PC-9 (cell line): ENCODE results near the gene CDC25A. TPM values are rescaled to one million over a fixed set of nuclear protein-coding genes. Genes with fewer than 3 reads are reported as not detected.
A peak's percentile ranks its signal among the peaks of the same experiment; 100 is the strongest.

Experiments
- BruUV-seq: library from RNA; stranded (reverse); fragments of 400-500 nt; replicated peaks from 2 replicates; lab custom pipeline; 2021; lab: Mats Ljungman, UMichigan
- CTCF ChIA-PET: fragments of 300-600 bp; sonication (Branson Sonifier 250); formaldehyde crosslinking; loops from one replicate; lab custom pipeline; 2022; ENCODE audit warnings: antibody characterized with exemption; lab: Charles Lee
- POLR2A ChIA-PET: fragments of 300-600 bp; sonication (Branson Sonifier 250); formaldehyde crosslinking; loops from one replicate; lab custom pipeline; 2022; ENCODE audit warnings: antibody characterized with exemption; ENCODE audit not compliant: unreplicated experiment; lab: Charles Lee
- DNase-seq, 2 experiments: peaks; one replicate each; pipeline versions ENCODE4 v3.0.0 to v3.0.0-alpha.2; 2015 to 2022; ENCODE audit warnings: mixed read lengths in 1 of 2
- H2AFZ ChIP-seq: fragments of 200-600 bp; sonication (generic); 2 replicates; pipeline ENCODE4 v1.8.1; 2017; ENCODE audit warnings: antibody characterized with exemption
- H3F3A ChIP-seq: fragments of 200-600 bp; sonication (generic); 2 replicates; pipeline ENCODE4 v1.8.1; 2017; ENCODE audit warnings: antibody characterized with exemption, mild to moderate bottlenecking, low read depth; ENCODE audit not compliant: insufficient read depth
- H3K27ac ChIP-seq: fragments of 200-600 bp; sonication (generic); 2 replicates; pipeline ENCODE4 v1.6.1; 2016; ENCODE audit warnings: mixed run types
- H3K27me3 ChIP-seq: fragments of 200-600 bp; sonication (generic); 2 replicates; pipeline ENCODE4 v1.6.1; 2016; ENCODE audit warnings: low read depth, mixed run types; ENCODE audit not compliant: insufficient read depth
- H3K36me3 ChIP-seq: fragments of 200-600 bp; sonication (generic); 2 replicates; pipeline ENCODE4 v1.6.1; 2016; ENCODE audit warnings: low read depth, mixed run types
- H3K4me1 ChIP-seq: fragments of 200-600 bp; sonication (generic); replicated peaks from 2 replicates; pipeline ENCODE4 v1.6.1; 2016; ENCODE audit warnings: mixed run types; ENCODE audit not compliant: insufficient read depth
- H3K4me2 ChIP-seq: fragments of 200-600 bp; sonication (generic); 2 replicates; pipeline ENCODE4 v1.6.1; 2017; ENCODE audit warnings: mixed run types
- H3K4me3 ChIP-seq: fragments of 200-600 bp; sonication (generic); 2 replicates; pipeline ENCODE4 v1.6.1; 2016; ENCODE audit warnings: mixed run types
- H3K79me2 ChIP-seq: fragments of 200-600 bp; sonication (generic); 2 replicates; pipeline ENCODE4 v1.6.1; 2017; ENCODE audit warnings: low read depth, mixed run types
- H3K9me2 ChIP-seq: fragments of 200-600 bp; sonication (generic); 2 replicates; pipeline ENCODE4 v1.8.1; 2017; ENCODE audit warnings: mild to moderate bottlenecking; ENCODE audit not compliant: insufficient read depth
- H3K9me3 ChIP-seq: fragments of 200-600 bp; sonication (generic); 2 replicates; pipeline ENCODE4 v1.8.1; 2016; ENCODE audit warnings: low read depth; ENCODE audit not compliant: insufficient read depth
- H4K20me1 ChIP-seq: fragments of 200-600 bp; sonication (generic); 2 replicates; pipeline ENCODE4 v1.8.1; 2017; ENCODE audit not compliant: insufficient read depth
- EZH2 ChIP-seq: fragments of 200-600 bp; sonication (generic); IDR thresholded peaks from 2 replicates; pipeline ENCODE4 v1.8.0; 2017; ENCODE audit warnings: antibody characterized with exemption, low read depth
- intact Hi-C: fragments of 100-400 bp; cut with micrococcal nuclease; formaldehyde crosslinking; loops from one replicate; pipeline ENCODE4 v1.10.0; 2022; ENCODE audit not compliant: unreplicated experiment
- total RNA-seq: library from RNA; stranded (reverse); gene quantifications from 2 replicates; pipeline ENCODE4 v1.2.3, GENCODE V29; 2021
- TF ChIP-seq, protein P1 (sequence below): fragments of 200-600 bp; sonication (generic); conservative IDR thresholded peaks from 2 replicates; pipeline ENCODE4 v1.6.1; 2017; ENCODE audit warnings: mixed run types, antibody characterized with exemption, mild to moderate bottlenecking, moderate library complexity

Gene CDC25A
- total RNA-seq, 1 experiment from 2014 or later = 9.7 TPM

GRCh38 chr3:48125013-48125705, 63.1 kb downstream of the CDC25A start:
- no TSS peak for BruUV-seq
- peak in 1 of 2 experiments; percentile 11 for DNase-seq
- Histone ChIP-seq H3K4me2 (no peak overlapping the region), H3K9me2 (no peaks in the 10 kb centered on the region), H3K36me3 (no peaks in the 10 kb centered on the region), H4K20me1 (no peaks in the 10 kb centered on the region), H3K27ac (no peak overlapping the region), H3F3A (no peaks in the 10 kb centered on the region), H3K4me3 (no peak overlapping the region), H3K9me3 (no peaks in the 10 kb centered on the region), H3K27me3 (no peaks in the 10 kb centered on the region), H3K79me2 (no peaks in the 10 kb centered on the region), H2AFZ (no peak overlapping the region), H3K4me1 (no peaks in the 10 kb centered on the region)
- TF ChIP-seq, protein P1, sequence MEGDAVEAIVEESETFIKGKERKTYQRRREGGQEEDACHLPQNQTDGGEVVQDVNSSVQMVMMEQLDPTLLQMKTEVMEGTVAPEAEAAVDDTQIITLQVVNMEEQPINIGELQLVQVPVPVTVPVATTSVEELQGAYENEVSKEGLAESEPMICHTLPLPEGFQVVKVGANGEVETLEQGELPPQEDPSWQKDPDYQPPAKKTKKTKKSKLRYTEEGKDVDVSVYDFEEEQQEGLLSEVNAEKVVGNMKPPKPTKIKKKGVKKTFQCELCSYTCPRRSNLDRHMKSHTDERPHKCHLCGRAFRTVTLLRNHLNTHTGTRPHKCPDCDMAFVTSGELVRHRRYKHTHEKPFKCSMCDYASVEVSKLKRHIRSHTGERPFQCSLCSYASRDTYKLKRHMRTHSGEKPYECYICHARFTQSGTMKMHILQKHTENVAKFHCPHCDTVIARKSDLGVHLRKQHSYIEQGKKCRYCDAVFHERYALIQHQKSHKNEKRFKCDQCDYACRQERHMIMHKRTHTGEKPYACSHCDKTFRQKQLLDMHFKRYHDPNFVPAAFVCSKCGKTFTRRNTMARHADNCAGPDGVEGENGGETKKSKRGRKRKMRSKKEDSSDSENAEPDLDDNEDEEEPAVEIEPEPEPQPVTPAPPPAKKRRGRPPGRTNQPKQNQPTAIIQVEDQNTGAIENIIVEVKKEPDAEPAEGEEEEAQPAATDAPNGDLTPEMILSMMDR = no peak
- TF ChIP-seq EZH2 = no peak
- POLR2A ChIA-PET = no interaction called here
- CTCF ChIA-PET = interaction anchor here (0.6 kb wide), 1 partner anchor 77 kb away, joined by 7 read pairs; no protein-coding TSS in a partner anchor
- intact Hi-C loops = no loop called here

DNA sequence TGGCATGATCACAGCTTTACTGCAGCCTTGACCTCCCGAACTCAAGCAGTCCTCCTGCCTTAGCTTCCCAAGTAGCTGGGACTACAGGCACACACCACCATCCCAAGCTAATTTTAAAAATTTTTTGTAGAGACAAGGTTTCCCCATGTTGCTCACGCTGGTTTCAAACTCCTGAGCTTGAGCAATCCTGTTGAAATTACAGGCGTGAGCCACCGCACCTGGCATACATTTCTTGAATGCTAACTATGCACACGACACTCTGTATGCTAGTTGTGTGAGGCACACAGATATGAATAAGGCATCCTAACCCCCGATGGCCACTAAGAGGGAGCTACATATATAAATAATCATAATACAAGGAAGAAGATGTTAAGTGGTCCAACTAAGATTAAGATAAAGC, 64.9 kb downstream of the CDC25A start:
- H3K27me3 ChIP-seq = no peaks in the 10 kb centered on the region
- no peaks in the 10 kb centered on the region for H4K20me1 ChIP-seq
- H3F3A ChIP-seq = no peaks in the 10 kb centered on the region
- CTCF ChIA-PET = interaction anchor here (0.6 to 0.8 kb wide), 2 partner anchors 17 to 160 kb away, joined by 3 to 6 read pairs; no protein-coding TSS in a partner anchor
- POLR2A ChIA-PET = no interaction called here
- no peaks in the 10 kb centered on the region for H3K79me2 ChIP-seq
- no peaks in the 10 kb centered on the region for H3K4me1 ChIP-seq
- no peak overlapping the region for H2AFZ ChIP-seq
- H3K9me2 ChIP-seq = no peaks in the 10 kb centered on the region
- BruUV-seq = no TSS peak
- no peak overlapping the region for H3K27ac ChIP-seq
- intact Hi-C loops = no loop called here
- DNase-seq = no peak
- H3K9me3 ChIP-seq = no peaks in the 10 kb centered on the region
- no peak overlapping the region for H3K4me3 ChIP-seq
- no peak overlapping the region for H3K4me2 ChIP-seq
- TF ChIP-seq EZH2 = no peak
- TF ChIP-seq, protein P1 = no peak
- no peaks in the 10 kb centered on the region for H3K36me3 ChIP-seq

DNA sequence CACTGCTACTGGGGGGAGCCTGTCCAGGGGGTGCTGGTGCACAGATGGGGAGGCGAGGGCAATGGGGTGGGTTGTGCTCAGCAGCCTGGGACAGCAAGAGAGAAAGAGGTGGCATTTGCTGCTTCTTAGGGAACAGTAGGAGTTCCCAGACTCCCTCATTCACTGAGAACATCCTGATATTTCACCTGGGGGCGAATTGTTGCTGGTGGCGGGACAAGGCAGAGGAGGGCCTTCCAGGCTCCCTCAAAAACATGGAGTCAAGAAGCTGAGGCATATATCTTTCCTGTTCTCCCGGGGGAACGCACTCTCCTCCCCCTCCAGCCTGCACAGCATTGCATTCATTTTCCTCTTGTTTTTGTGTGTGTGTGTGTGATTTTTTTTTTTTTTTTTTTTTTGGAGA, 65.7 kb downstream of the CDC25A start:
- intact Hi-C loops = no loop called here
- Histone ChIP-seq H3F3A (no peaks in the 10 kb centered on the region), H2AFZ (no peak overlapping the region), H3K4me3 (no peak overlapping the region), H3K27me3 (no peaks in the 10 kb centered on the region), H3K79me2 (no peaks in the 10 kb centered on the region), H3K9me2 (no peaks in the 10 kb centered on the region), H4K20me1 (no peaks in the 10 kb centered on the region), H3K27ac (no peak overlapping the region), H3K9me3 (no peaks in the 10 kb centered on the region), H3K4me1 (no peaks in the 10 kb centered on the region), H3K4me2 (no peak overlapping the region), H3K36me3 (no peaks in the 10 kb centered on the region)
- ChIA-PET CTCF (interaction anchor here (0.6 kb wide), 1 partner anchor 108 kb away, joined by 4 read pairs; no protein-coding TSS in a partner anchor), POLR2A (no interaction called here)
- TF ChIP-seq, protein P1 = no peak
- no peak for TF ChIP-seq EZH2
- no TSS peak for BruUV-seq
- no peak for DNase-seq
